GM12873 (cell line): ENCODE results near the gene IGLON5.

Experiments
- TF ChIP-seq, protein P1 (sequence below): IDR thresholded peaks from 2 replicates; pipeline ENCODE4 v1.5.1; 2012; ENCODE audit warnings: low read depth, mild to moderate bottlenecking, moderate library complexity, low read length, control low read depth; ENCODE audit not compliant: insufficient read depth; ENCODE audit errors: missing control alignments

The IGLON5 gene

GRCh38 chr19:51347209-51347928 is 35.9 kb downstream of the IGLON5 start:
- TF ChIP-seq, protein P1, sequence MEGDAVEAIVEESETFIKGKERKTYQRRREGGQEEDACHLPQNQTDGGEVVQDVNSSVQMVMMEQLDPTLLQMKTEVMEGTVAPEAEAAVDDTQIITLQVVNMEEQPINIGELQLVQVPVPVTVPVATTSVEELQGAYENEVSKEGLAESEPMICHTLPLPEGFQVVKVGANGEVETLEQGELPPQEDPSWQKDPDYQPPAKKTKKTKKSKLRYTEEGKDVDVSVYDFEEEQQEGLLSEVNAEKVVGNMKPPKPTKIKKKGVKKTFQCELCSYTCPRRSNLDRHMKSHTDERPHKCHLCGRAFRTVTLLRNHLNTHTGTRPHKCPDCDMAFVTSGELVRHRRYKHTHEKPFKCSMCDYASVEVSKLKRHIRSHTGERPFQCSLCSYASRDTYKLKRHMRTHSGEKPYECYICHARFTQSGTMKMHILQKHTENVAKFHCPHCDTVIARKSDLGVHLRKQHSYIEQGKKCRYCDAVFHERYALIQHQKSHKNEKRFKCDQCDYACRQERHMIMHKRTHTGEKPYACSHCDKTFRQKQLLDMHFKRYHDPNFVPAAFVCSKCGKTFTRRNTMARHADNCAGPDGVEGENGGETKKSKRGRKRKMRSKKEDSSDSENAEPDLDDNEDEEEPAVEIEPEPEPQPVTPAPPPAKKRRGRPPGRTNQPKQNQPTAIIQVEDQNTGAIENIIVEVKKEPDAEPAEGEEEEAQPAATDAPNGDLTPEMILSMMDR = no peak

DNA sequence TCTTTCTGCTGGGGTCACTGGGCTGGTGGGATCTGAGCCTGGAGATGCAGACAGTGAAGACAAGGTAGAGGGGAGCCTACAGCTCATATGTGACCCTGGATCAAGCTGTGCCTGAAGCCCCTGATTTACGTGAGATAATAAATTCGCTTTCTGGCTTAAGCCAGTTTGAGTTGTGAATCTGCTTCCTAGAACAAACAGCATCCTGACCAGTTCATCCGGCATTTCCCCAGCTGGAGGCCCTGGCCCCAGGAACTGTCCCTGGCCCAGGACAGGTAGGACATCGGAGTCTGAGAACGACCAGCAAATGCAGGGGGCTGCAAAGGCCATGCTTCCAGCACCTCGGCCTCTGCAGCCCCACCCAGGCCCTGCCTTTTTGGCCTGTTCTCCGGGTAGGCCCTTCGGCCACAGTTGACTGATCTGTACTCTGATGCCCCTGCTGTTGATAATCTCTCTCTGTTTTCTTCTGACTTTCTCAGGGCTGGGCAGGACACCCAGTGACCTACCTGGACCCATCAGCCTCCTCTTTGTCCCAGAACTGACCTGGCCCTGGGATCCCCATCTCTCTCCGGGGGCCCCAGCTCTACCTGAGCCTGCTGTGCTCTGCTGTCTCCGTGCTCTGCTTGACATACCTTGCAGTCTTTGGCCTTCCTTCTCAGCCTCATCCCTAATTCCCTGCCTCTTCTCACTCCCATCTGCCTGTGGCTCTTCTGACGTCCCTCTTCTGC is 40.0 kb downstream of the IGLON5 start:
- TF ChIP-seq, protein P1 = no peak

DNA sequence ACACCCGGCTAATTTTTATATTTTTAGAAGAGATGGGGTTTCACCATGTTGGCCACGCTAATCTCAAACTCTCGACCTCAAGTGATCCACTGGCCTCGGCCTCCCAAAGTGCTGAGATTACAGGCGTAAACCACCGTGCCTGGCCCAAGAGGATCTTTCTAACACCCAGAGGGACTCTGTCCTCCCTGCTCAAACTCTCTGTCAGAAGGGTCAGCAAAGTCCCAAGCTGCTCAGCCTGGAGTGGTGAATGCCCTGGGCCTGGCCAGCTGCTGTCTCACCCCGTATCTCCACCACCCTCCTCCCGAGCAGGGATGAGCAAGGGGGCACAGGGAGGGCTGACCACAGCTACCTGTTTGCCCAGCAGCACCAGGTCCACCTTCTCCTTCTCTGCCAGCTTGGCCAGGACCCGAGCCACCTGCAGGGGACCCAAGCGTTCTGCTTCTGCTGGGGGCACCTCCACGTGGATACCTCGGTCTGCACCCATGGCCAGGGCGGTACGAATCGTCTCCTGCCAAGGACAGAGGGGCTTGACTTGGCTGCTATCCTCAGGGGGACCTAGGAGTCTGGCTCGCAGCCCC is 41.4 kb downstream of the IGLON5 start:
- TF ChIP-seq, protein P1 = no peak

- TF ChIP-seq, protein P1 = no peak
Observed at GRCh38 chr19:51354103-51354741, 42.8 kb downstream of the IGLON5 start.

- TF ChIP-seq, protein P1 = no peak
Observed at GRCh38 chr19:51354742-51355148, 43.3 kb downstream of the IGLON5 start.

- TF ChIP-seq, protein P1 = no peak
Observed at GRCh38 chr19:51356159-51356801, 44.8 kb downstream of the IGLON5 start.
